Activated CD8-positive, alpha-beta memory T cell treated with anti-CD3 and anti-CD28 coated beads, Interleukin-2, amount 50 U/mL, for 1 hour (primary cell): ENCODE results near the gene VPS37B.

ENCODE experiments used
- DNase-seq: peaks from one replicate; pipeline ENCODE4 v3.0.0-alpha.2; 2020; ENCODE audit errors: extremely low read depth

Gene VPS37B

DNA sequence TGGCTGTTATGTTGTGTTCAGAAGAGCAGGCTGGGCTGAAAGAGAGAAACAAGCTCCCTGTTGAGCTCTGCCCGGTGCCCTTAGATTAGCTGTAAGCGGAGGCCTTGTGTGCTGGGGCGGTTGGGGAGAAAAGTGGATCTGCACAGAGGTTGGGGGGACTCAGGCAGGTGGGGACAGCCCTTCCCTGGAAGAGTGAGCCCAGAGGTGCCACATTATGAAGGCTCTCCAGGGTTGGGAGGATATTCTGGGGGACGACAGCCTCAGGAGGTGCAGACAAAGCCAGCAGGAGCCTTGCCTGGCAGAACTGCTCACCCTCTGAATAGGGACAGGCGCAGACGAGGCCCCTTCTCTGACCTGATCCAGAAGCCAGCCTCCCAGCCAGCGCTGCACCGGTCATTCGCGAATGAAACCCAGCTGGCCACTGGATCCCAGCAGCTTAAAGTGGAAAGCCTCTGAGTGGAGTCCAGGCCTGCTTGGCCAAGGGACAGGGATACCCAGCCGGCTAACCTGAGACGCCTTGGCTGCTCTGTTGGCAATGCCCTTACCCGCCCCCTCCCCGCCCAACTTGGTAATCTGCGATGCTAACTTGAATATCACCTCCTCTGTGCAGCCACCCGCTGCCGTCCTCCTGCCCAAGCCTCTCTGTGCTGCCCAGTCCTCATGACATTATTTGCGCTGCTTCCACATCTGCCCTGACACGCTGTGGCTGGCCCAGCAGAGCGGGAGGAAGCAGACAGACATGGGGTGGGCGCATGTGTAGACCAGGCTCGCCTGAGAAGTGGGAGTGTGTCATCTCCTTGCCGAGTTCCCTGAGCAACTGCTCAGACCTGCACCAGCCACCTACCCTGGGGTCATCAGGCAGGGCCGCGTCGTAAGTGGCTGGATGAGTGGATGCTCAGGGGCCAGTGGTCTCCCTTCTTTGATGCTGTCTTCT is 55.1 kb downstream of the VPS37B start:
- no peak for DNase-seq

DNA sequence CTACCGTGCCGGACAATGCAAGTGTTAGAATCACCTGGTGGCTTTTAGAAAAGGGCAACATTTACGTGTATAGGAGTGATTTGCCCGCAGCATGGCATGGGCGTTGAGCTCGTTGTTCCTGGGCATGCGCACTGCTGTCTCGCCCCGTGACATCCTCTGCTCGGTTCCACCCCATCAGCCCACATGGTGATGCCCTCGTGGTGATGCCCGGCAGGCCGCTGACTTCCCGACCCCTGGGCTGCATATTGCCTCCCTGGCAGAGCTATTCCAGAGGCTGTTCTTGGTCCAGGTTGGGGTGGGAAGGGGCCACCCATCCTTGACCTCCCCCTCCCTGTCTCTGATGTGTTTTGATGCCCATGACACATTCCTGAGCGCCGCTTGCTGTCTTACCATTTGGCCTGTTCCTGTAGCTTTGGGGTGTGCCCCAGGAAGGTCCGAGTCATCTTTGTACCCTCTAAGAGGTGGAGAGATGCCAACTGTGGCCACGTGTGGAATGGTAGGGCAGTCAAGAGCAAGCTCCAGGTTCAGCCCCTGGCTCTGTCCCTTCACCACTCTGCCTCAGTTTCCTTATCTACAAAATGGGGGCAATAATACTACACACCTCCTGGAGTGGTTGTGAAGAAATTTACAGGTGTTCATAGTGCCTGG is 55.9 kb downstream of the VPS37B start:
- DNase-seq = no peak

DNA sequence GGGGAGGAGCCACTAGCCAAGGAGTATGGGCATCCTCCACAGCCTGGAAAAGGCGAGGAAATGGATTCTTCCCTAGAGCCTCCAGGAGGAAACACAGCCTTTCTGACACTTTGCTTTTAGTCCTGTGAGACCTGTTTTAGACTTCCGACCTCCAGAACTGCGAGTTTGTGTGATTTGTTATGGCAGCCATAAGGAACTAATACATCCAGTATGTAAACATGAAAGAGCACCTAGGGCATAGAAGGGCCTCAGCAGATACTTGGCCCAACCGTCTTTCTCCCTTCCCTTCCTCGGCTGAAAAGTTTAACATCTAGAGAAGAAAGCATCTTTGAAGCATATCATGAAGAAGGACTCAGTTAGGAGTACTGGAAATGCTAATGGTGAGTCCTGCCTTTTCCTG is 57.1 kb downstream of the VPS37B start:
- DNase-seq = no peak

DNA sequence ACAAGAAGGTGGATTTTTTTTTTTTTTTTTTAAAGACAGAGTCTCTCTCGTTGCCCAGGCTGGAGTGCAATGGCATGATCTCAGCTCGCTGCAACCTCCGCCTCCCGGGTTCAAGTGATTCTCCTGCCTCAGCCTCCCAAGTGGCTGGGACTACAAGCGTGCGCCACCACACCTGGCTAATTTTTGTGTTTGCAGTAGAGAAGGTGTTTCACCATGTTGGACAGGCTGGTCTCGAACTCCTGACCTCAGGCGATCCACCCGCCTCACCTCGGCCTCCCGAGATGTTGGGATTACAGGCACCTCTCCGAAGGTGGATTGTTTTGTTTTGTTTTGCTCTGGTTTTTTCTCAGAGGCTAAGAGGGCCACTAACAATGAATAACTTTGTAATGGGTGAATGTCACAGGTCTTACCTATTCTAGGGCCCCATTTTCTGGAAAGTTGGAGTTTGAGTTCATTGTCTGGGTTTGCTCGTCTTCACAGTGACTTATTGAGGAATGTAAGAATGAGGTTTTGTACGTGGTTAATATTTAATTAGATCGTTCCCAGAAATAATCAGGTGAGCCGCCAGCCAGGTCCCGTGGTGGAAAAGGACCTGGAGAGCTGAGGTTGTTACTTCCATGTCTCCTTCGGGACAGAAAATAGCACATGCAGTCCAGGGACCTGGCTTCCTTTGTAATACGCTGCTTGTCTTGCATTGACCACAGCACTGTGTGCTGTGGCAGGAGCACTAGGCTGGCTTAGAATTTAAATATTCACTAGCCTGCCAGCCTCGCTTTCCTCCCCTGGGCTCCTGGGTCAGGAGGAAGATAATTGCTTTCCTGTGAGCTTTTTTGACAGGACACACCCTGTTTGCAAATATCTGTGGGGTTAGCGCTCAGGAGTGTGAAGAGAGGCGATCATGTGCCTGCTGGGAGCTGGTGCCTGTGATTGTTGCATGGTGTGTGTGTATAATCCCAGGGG is 58.3 kb downstream of the VPS37B start:
- DNase-seq = no peak

DNA sequence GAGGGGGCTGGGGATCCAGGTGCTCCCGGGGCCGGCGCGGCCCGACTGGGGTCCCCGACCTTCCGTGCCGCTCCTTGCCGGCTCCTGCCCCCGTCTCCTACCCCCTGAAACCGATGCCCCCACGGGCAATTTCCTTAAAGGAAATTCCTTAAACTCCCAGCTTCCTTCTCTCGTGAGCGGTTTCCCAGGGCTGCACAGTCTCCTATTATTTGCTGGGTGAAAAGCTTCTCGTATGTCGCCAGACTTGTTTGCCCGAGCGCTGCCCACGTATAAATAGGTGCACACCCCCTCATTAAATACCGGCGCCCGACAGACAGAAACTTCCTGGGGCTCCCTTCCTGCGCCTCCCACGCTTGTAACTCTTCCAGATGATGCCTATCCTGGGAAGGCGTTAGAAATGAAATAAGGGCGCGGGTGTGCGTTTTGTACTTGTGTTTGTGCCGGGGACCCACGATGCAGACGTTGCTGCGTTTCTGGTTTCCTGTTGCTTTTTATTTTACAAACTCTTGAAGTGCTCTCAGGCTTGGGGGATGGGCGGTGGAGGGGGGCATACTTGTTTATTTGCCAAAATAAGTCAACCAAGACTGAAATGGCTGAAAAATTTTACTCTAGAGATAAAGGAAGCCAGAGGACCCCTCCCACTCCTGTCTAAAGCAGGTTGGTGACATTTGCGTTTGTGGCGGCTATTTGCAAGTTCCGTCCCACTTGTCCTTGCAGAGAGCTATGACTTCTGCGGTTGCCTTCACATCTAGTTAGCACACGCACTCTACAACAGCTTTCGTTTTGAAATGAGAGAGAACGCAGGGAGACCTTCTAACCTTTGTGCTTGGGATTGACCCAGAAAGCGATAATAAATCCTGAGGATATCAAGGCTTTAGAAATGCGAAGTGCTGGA is 59.6 kb downstream of the VPS37B start:
- no peak for DNase-seq

DNA sequence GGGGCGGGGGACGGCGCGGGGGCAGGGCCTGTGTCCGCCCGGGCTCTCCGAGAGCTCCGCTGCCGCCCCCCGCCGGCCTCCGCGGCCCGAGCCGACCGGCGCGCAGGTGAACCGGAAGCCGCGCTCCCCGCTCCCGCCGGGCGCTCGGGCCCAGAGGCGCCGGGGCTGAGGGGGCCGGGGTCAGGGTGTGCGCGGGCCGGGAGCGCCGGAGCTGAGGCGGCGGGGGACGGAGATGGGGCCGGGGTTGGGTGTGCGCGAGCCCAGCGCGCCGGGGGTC is 60.2 kb downstream of the VPS37B start:
- DNase-seq = no peak

DNA sequence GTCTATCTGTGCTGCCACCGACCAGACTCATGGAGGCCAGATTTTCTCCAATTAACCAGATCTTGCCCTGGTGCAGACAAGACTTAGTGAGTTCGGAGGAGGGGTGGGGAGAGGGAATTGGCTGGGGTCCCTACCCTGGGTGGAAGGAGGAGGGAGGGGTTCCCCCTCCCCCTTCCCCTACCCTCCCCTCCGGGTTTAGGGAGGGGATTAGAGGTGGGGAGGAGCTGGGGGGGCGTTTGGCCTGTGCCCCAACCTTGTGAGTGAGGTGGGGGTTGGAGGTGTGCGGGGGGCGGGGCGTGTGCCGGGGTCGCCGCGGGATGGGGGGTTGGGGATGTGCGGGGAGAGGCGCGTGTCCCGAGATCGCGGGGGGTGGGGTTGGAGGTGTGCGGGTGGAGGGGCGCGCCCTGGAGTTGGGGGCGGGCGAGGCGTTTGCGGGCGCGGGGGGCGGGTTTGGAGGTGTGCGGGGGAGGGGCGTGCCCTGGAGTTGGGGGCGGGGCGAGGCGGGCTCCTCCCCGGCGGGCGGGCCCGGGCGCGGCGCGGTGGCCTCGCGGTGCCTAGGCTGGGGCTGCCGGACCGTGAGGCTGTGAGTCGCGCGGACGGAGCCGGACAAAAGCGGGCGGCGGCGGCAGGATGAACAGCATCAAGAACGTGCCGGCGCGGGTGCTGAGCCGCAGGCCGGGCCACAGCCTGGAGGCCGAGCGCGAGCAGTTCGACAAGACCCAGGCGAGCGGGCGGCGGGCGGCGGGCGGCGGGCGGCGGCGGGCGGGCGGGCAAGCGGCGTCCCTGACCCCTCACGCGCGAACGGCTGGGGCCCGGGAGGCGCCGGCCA is 60.8 kb downstream of the VPS37B start, which contains the start of gene HIP1R:
HIP1R (plus strand) TSS at position 537 of the 829 bp plus-strand sequence; CDS start at position 631, 94 bp downstream.
- DNase-seq = no peak

DNA sequence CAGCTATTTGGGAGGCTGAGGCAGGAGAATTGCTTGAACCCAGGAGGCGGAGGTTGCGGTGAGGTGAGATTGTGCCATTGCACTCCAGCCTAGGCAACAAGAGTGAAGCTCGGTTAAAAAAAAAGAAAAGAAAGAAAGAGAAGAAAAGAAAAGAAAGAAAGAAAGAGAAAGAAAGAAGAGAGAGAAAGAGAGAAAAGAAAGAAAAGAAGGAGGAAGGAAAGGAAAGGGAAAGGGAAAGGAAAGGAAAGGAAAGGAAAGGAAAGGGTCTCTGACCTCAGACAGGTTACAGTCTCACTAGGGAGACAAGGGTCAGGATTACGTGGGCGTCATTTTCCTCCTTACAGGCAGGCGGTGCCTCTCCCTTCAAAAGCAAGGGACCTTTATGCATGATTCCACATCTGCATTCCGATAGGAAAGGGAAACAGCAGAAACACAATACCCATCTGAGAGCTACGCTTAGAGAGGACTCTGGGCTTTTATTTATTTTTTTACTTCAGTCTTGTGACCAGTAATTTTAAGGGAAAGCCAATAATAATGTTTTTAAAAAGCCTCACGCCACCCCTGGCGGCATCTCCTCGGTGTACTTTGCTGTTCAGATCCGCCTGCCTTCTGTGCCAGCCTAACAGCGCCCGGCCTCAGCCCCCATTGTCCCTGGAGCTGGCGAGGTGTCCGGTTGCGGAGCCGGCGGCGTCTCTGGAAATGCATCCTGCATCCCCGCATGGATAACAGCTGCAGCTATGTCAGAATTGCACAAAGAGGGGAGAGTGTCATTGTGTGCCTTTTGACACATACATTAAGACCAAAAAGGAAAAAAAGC is 61.6 kb downstream of the VPS37B start:
- DNase-seq = no peak

DNA sequence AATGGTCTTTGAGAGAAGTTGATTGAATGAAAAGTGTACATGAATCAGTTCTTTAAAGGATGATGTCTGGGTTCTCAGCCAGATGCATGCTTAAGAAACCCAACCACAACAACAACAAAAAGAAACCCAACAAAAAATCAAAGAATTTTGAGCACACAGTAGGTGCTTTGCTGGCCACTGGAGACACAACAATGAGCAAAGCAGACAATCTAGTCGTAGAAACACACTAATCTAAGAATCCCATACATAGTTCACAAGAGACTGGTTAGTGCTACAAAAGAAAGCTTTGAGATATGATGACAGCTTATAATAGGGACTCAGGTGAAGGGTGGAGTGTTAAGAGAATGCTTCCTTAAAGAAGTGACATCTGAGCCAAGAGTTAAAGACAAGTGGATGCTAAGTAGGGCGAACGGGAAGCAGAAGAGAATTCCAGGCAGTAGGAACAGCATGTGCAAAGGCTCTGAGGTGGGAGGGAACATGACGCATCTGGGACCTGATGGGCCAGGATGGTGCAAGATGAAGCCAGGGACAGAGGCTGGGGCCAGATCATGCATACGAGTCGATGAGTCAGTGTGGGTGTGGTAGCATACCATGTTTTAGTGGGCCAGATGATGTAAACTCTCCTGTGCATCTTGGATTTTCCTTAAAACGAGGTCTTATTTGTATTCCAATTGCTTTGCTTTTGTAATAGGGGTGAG is 65.3 kb downstream of the VPS37B start:
- DNase-seq = no peak

DNA sequence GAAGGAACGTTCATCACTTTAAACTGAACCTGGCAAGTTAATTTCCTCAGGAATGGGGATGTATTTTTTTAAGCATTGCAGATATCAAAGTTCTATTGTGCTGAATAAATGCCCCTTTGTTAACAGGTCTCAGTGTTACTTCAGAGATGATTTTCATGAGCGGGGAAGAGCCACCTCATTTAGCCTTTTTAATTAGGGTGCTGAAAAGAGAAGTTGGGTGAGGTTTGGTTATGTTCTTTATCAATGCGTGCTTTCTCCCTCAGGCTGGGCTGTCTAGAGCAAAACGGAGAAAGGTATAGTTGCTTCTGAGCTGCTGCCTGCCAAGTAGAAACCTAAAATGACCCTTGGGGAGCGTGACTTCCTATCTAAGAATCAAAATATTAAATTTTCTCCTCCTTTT is 68.7 kb downstream of the VPS37B start:
- no peak for DNase-seq

DNA sequence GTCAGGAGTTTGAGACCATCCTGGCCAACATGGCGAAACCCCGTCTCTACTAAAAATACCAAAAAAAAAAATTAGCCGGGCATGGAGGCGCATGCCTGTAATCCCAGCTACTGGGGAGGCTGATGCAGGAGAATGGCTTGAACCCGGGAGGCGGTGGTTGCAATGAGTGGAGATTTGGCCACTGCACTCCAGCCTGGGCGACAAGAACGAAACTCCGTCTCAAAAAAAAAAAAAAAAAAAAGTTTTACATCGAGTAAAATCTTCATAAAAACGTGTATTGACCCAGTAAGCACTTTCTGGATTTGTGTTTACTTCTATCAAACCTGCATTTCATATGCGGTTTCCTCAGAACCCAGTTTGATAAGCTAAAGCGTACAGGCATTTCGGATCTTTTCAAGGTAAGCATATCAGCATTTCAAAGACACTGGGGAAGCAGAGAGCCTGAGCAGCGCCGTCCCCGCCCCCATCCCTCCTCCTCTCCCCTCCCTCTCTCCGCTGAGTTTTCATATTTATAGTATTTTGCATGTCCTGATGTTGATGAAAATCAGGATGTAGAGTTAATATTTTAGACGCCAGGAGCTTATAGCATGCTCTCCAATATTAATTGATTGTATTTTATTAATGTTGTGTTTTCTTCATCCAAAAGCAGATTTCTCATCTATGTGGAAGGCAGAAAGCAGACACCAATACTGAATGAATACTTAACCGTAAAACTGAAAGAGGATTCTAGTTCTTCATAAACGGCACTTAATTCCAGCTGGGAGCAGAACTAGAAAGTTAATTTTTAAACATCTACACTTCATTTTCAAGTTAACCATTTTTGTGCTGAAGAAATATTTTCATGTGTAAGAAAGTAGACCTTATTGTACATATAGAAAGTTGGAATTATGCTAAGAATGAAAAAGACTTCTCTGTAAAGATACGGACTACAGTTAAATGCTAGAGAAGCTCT is 69.9 kb downstream of the VPS37B start:
- DNase-seq = no peak

DNA sequence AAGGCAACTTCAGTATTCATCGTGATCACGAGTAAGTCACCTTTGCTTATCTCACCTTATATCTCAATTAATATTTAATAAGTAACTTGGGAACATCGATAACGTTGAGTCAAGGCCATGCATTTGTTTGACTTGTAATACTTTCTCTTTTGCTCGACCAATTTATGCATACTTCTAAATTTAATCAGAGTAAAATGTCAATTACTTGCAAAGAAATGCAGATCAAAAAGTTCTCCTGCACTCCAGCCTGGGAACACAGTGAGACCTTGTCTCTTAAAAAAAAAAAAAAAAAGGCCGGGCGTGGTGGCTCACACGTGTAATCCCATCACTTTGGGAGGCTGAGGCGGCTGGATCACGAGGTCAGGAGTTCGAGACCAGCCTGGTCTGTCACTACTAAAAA is 72.5 kb downstream of the VPS37B start:
- DNase-seq = no peak

DNA sequence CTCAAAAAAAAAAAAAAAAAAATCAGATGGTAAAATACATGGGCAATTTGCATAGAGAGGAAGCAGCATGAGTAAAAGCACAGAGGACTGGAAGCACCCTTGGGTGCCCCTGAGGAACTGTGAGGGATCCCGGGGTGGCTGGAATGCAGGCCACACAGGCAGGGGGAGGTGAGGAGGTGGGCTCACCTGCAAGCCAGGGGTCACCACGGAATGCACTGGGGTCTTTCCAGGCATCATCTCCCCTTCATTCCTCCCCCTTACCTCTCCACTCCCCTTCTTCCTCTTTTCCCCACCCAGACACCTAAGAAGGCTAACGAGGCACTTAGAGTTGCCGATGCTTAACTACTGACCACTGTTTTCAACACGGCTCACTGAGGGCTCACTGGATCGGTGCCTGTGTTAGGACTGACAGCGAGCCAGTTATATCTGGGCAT is 75.1 kb downstream of the VPS37B start:
- DNase-seq = no peak

DNA sequence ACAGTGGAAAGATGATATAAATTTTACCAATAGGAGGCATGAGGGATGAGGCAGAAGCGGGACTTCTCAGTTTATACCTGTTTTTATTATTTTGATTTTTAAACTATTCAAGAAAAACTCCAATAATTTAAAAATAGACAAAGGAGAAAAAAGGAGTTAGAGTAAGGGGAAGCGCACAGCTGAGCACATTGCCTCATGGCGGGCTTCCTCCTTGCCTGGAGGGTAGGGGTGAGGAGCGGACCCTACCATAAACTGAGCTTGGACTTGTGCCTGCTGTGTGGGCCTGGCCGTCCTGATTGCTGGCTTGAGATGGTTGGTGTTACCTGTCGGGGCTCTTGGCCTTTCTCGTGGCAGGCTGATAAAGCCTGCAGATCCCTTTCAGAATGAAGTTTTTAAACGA is 75.8 kb downstream of the VPS37B start:
- DNase-seq = no peak

DNA sequence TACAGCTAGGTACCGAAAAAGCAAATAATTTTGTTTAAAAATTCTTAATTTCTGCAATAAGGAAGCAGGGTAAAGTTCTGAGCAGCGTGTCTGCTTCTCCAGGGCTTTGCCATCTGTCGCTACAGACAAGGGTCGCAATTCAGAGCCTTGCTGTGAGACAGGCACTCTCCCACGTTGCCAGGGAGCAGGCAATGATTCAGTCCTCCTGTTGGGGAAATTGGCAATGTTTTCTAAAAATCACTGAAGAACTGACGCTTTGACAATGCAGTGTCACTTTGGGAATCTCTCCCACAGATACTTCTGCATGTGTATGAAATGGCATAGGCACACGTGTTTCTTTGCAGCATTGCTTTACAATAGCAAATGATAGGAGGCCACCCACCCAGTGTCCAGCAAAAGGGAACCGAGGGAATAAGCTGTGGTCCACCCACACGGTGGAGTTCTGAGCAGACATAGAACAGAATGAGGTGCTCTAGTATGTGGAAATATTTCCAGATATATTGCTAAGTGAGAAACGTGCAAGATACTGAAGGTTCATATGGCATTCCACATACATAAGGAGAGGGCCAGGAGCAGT is 76.6 kb downstream of the VPS37B start:
- no peak for DNase-seq
